ENCODE data around the gene ATG9A. TPM values are rescaled to one million over a fixed set of nuclear protein-coding genes. Genes with fewer than 3 reads are reported as not detected.

The ATG9A gene
- total and polyA plus RNA-seq, 2 of the 8 experiments (the other 6 are each of a cell fraction or from before 2014, with no cell fraction given): 43.6 to 66.8 TPM

DNA sequence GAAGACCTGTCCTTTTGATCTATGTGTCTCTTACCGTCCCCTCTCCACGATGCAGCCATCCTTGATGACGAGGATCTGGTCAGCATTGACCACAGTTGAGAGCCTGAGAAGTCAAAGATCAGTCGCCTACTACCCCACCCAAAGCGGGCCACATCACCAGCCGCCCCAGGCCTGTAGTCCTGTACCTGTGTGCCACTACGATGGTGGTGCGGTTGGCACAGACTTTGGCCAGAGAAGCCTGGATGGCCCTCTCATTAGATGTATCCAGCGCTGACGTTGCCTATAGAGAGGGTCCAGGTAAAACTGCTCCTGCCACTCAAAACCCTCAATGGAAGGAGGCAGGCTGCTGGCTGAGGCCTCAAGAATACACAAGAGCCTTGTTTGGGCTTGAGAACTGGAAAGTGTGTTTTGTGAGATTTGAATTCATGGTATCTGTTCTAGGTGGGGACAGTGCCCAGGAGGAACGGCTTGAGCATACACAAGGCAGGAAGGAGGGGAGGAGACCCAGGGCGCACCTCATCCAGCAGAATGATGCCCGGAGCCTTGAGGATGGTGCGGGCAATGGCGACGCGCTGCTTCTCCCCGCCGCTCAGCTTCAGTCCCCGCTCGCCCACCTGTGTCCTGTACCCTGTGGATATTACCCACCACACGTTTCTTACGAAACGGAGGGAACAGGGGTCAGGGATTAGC lies 19.1 kb downstream of the ATG9A start:
- no peaks in the 10 kb centered on the region for H3K79me2 ChIP-seq (ENCODE audit: control insufficient read depth in 1 of 2, insufficient read depth in 2 of 2, low read length in 2 of 2)
- WGBS, 2 experiments (ENCODE audit: extremely low coverage in 1 of 2, insufficient coverage in 1 of 2, insufficient read length in 1 of 2, insufficient replicate concordance in 2 of 2, low coverage in 1 of 2, low lambda C conversion rate in 2 of 2, missing lambda C conversion rate in 1 of 2): 90% methylated on average over 24 of the region's 24 CpGs; no CpG with 5 or more reads in 1 of the 2 experiments
- H2BK12ac ChIP-seq (ENCODE audit: low read depth, low read length): no peak overlapping the region
- no peaks in the 10 kb centered on the region for H3K79me1 ChIP-seq (ENCODE audit: low read depth, low read length)
- H4K5ac ChIP-seq (ENCODE audit: insufficient read length, low read depth, low read length): no peak overlapping the region
- no peak overlapping the region for H2AK5ac ChIP-seq (ENCODE audit: low read depth, low read length)
- no peak overlapping the region for H2BK15ac ChIP-seq (ENCODE audit: low read length)
- POLR2A ChIA-PET (ENCODE audit: partially characterized antibody): interaction anchor here (1.1 to 6.1 kb wide), 4 partner anchors 9 to 17 kb away, joined by 3 to 101 read pairs (median 4); partner anchors contain the start of gene ABCB6
- no peak overlapping the region for H2BK120ac ChIP-seq (replicated peaks; ENCODE audit: low read depth, low read length)
- no peak overlapping the region for H4K91ac ChIP-seq (replicated peaks; ENCODE audit: insufficient read length, low read length)
- peaks cover 0 to 4% of the 10 kb centered on the region in 2 experiments for H4K20me1 ChIP-seq (replicated peaks in 1 of 2; ENCODE audit: control insufficient read depth in 1 of 2, insufficient read depth in 2 of 2, low read length in 2 of 2)
- H3K9me3 ChIP-seq (ENCODE audit: insufficient read depth in 2 of 2, low read depth in 1 of 2, low read length in 1 of 2): no peaks in the 10 kb centered on the region
- H3K9ac ChIP-seq (replicated peaks in 1 of 4; ENCODE audit: extremely low read depth in 1 of 4, low read depth in 3 of 4, low read length in 3 of 4): no peak overlapping the region
- H3K27ac ChIP-seq (ENCODE audit: low read depth, low read length): no peak overlapping the region
- H3K23me2 ChIP-seq (ENCODE audit: low read depth, low read length): peaks cover 10% of the 10 kb centered on the region
- no peak overlapping the region for H3K18ac ChIP-seq (ENCODE audit: extremely low read depth, low read length)
- H3K4me2 ChIP-seq (ENCODE audit: insufficient read depth in 1 of 2, low read depth in 2 of 2, low read length in 2 of 2): no peak overlapping the region
- H3K4me3 ChIP-seq (ENCODE audit: extremely low read depth in 1 of 4, insufficient read depth in 2 of 4, low read depth in 3 of 4, low read length in 4 of 4): no peak overlapping the region
- CTCF ChIA-PET (ENCODE audit: partially characterized antibody): interaction anchor here (1.0 kb wide), 1 partner anchor 104 kb away, joined by 3 read pairs; no protein-coding TSS in a partner anchor
- FAIRE-seq (no peak), DNase-seq (ENCODE audit: low read depth in 1 of 2, low spot score in 2 of 2) (no peak)
- H3K56ac ChIP-seq (replicated peaks; ENCODE audit: insufficient read length, low read depth, low read length): no peak overlapping the region
- H2BK20ac ChIP-seq (ENCODE audit: low read length): no peak overlapping the region
- H3K4ac ChIP-seq (replicated peaks; ENCODE audit: insufficient read length, low read depth, low read length): no peak overlapping the region
- no peak overlapping the region for H3K23ac ChIP-seq (ENCODE audit: insufficient read length)
- peaks cover 13 to 51% (median 23%) of the 10 kb centered on the region in 4 experiments for H3K36me3 ChIP-seq (ENCODE audit: control insufficient read depth in 2 of 4, insufficient read depth in 4 of 4, low read length in 3 of 4)
- no peak overlapping the region for H4K8ac ChIP-seq (ENCODE audit: extremely low read depth, insufficient read depth, low read length)
- TF ChIP-seq BRCA1 (IDR thresholded peaks at IDR 0.05; ENCODE audit: low read depth, low read length) (no peak), JUND (IDR thresholded peaks at IDR 0.05; ENCODE audit: low read length) (no peak), GABPA (IDR thresholded peaks at IDR 0.05; ENCODE audit: borderline replicate concordance, insufficient read depth, low read length) (no peak), CREB1 (IDR thresholded peaks at IDR 0.05) (no peak)
- no peaks in the 10 kb centered on the region for H3K27me3 ChIP-seq (replicated peaks in 1 of 4; ENCODE audit: control insufficient read depth in 3 of 4, extremely low read depth in 1 of 4, insufficient read depth in 3 of 4, low read length in 3 of 4)
- H2BK5ac ChIP-seq (ENCODE audit: low read depth, low read length): no peak overlapping the region
- peaks cover 0 to 6% (median 3%) of the 10 kb centered on the region in 4 experiments; a peak in 5 of 7 replicates for H3K4me1 ChIP-seq (replicated peaks in 1 of 4; ENCODE audit: control insufficient read depth in 3 of 4, insufficient read depth in 4 of 4, low read length in 3 of 4)
- no peak overlapping the region for H2AFZ ChIP-seq (ENCODE audit: low read length)
- no peak overlapping the region for H3K14ac ChIP-seq (ENCODE audit: insufficient read length)
